CD8-positive, alpha-beta memory T cell (primary cell): ENCODE data around the gene RCSD1. TPM values are rescaled to one million over a fixed set of nuclear protein-coding genes. Genes with fewer than 3 reads are reported as not detected.

ENCODE experiments used
- CTCF ChIA-PET: fragments of 350-600 bp; sonication (Branson Sonifier 250); formaldehyde crosslinking; loops from one replicate; lab custom pipeline; 2021; ENCODE audit warnings: antibody characterized with exemption; lab: Charles Lee
- POLR2A ChIA-PET: fragments of 350-600 bp; sonication (Branson Sonifier 250); formaldehyde crosslinking; loops from one replicate; lab custom pipeline; 2021; ENCODE audit warnings: antibody characterized with exemption; lab: Charles Lee
- DNase-seq, 5 donors: peaks; one replicate each; pipeline versions ENCODE4 v3.0.0 to v3.0.0-alpha.2; 2020 to 2022; ENCODE audit warnings: mixed read lengths in 1 of 5
- H3K27ac ChIP-seq: one replicate; pipeline ENCODE4 v1.7.0; 2013; ENCODE audit warnings: low read depth, mild to moderate bottlenecking, low read length, moderate library complexity
- H3K27me3 ChIP-seq: 2 replicates; pipeline ENCODE4 v1.7.0; 2013; ENCODE audit warnings: low read length, mild to moderate bottlenecking; ENCODE audit not compliant: insufficient read depth, poor library complexity, severe bottlenecking
- H3K36me3 ChIP-seq: 2 replicates; pipeline ENCODE4 v1.7.0; 2013; ENCODE audit warnings: mild to moderate bottlenecking, low read length, moderate library complexity; ENCODE audit not compliant: insufficient read depth
- H3K4me1 ChIP-seq: 2 replicates; pipeline ENCODE4 v1.7.0; 2013; ENCODE audit warnings: mild to moderate bottlenecking, low read length, moderate library complexity; ENCODE audit not compliant: insufficient read depth
- H3K4me3 ChIP-seq: 2 replicates; pipeline ENCODE4 v1.7.0; 2013; ENCODE audit warnings: mild to moderate bottlenecking, low read length
- H3K9me3 ChIP-seq: 2 replicates; pipeline ENCODE4 v1.7.0; 2013; ENCODE audit warnings: mild to moderate bottlenecking, low read length
- H3K27ac Mint-ChIP-seq, 8 donors: one replicate each; pipeline ENCODE4 v1.8.0; 2020 to 2021; ENCODE audit warnings: mixed read lengths in 8 of 8, mild to moderate bottlenecking in 6 of 8, inconsistent platforms in 3 of 8, moderate library complexity in 3 of 8
- H3K27me3 Mint-ChIP-seq, 2 donors: one replicate each; pipeline ENCODE4 v1.8.0; 2020 to 2021; ENCODE audit warnings: mixed read lengths in 2 of 2, mild to moderate bottlenecking in 1 of 2, moderate library complexity in 1 of 2
- H3K36me3 Mint-ChIP-seq, 3 donors: one replicate each; pipeline ENCODE4 v1.8.0; 2020 to 2021; ENCODE audit warnings: mixed read lengths in 3 of 3, inconsistent platforms in 1 of 3, mild to moderate bottlenecking in 1 of 3
- H3K4me1 Mint-ChIP-seq, 3 donors: one replicate each; pipeline ENCODE4 v1.8.0; 2020 to 2021; ENCODE audit warnings: mixed read lengths in 3 of 3, inconsistent platforms in 1 of 3, mild to moderate bottlenecking in 1 of 3
- H3K4me3 Mint-ChIP-seq, 7 donors: one replicate each; pipeline ENCODE4 v1.8.0; 2020 to 2021; ENCODE audit warnings: mixed read lengths in 7 of 7, mild to moderate bottlenecking in 6 of 7, moderate library complexity in 4 of 7, inconsistent platforms in 2 of 7
- H3K9me3 Mint-ChIP-seq, 5 donors: one replicate each; pipeline ENCODE4 v1.8.0; 2020 to 2022; ENCODE audit warnings: mixed read lengths in 5 of 5, mild to moderate bottlenecking in 3 of 5, moderate library complexity in 2 of 5, inconsistent platforms in 1 of 5
- polyA plus RNA-seq: library from polyadenylated mRNA; unstranded; fragments of 300-500 nt; fragmentation: Illumina TruSeq; gene quantifications from one replicate; pipeline ENCODE4 v1.2.3, GENCODE V29; 2021
- total RNA-seq, 2 experiments: library from RNA; stranded (reverse); gene quantifications; one replicate each; pipeline ENCODE4 v1.2.3, GENCODE V29; 2021

Gene RCSD1
- total and polyA plus RNA-seq, 3 experiments from 2014 or later = 45.9 to 171 (median 47.9) TPM

- DNase-seq = no peak
- Histone ChIP-seq H3K4me1 (no peaks in the 10 kb centered on the region), H3K27ac (no peak overlapping the region), H3K27me3 (no peaks in the 10 kb centered on the region), H3K9me3 (no peaks in the 10 kb centered on the region), H3K4me3 (no peak overlapping the region), H3K36me3 (peaks cover 33% of the 10 kb centered on the region)
- no peaks in the 10 kb centered on the region for H3K9me3 Mint-ChIP-seq
- H3K27ac Mint-ChIP-seq = peak overlapping the region in 5 of 8 donors; percentile 2 to 73 (median 8)
- no peaks in the 10 kb centered on the region for H3K27me3 Mint-ChIP-seq
- H3K4me3 Mint-ChIP-seq = no peak overlapping the region
- peaks cover 20 to 37% (median 28%) of the 10 kb centered on the region in 3 donors for H3K4me1 Mint-ChIP-seq
- H3K36me3 Mint-ChIP-seq = peaks cover 11 to 60% (median 16%) of the 10 kb centered on the region in 3 donors
- ChIA-PET CTCF (interaction anchor here (1.0 to 1.7 kb wide), 2 partner anchors 12 to 19 kb away, joined by 3 to 6 read pairs; no protein-coding TSS in a partner anchor), POLR2A (interaction anchor here (1.0 kb wide), 1 partner anchor 10 kb away, joined by 6 read pairs; no protein-coding TSS in a partner anchor)
Measured at GRCh38 chr1:167706363-167706762, 76.3 kb downstream of the RCSD1 start.

GRCh38 chr1:167706931-167707877 is 77.2 kb downstream of the RCSD1 start:
- Mint-ChIP-seq H3K4me3 (no peak overlapping the region), H3K27ac (peak overlapping the region in 4 of 8 donors; percentile 4 to 81 (median 44)), H3K9me3 (no peaks in the 10 kb centered on the region), H3K4me1 (peaks cover 20 to 32% (median 28%) of the 10 kb centered on the region in 3 donors), H3K36me3 (peaks cover 11 to 51% (median 16%) of the 10 kb centered on the region in 3 donors), H3K27me3 (no peaks in the 10 kb centered on the region)
- Histone ChIP-seq H3K4me1 (no peaks in the 10 kb centered on the region), H3K4me3 (no peak overlapping the region), H3K27ac (no peak overlapping the region), H3K9me3 (no peaks in the 10 kb centered on the region), H3K27me3 (no peaks in the 10 kb centered on the region), H3K36me3 (peaks cover 26% of the 10 kb centered on the region)
- ChIA-PET POLR2A (interaction anchor here (1.0 kb wide), 1 partner anchor 9 kb away, joined by 6 read pairs; no protein-coding TSS in a partner anchor), CTCF (interaction anchor here (1.0 to 1.1 kb wide), 2 partner anchors 20 to 107 kb away, joined by 3 read pairs; no protein-coding TSS in a partner anchor)
- no peak for DNase-seq

DNA sequence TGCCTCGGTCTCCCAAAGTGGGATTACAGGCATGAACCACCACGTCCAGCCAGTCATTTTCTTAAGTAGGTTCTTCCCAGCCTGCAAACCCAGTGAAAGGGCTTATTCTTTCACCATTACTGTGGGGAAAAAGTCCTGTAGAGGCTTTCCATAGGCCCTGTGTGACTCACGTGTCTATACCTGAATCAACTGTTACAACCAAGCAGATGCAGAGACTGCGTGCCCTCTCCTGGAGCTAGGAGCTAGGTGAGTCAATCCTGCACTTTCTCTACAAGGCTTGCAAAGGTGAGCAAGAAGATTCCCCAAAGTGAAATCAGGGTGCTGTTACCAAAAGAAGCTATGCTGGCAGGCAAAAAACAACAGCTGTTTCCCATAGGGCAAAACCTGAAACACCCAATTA is 77.9 kb downstream of the RCSD1 start:
- no peaks in the 10 kb centered on the region for H3K9me3 Mint-ChIP-seq
- no peaks in the 10 kb centered on the region for H3K9me3 ChIP-seq
- no peaks in the 10 kb centered on the region for H3K27me3 ChIP-seq
- no peak overlapping the region for H3K4me3 ChIP-seq
- no peak overlapping the region for H3K27ac ChIP-seq
- ChIA-PET CTCF (interaction anchor here (0.6 to 1.1 kb wide), 2 partner anchors 107 to 109 kb away, joined by 3 read pairs; no protein-coding TSS in a partner anchor), POLR2A (no interaction called here)
- no peak for DNase-seq
- peaks cover 9 to 46% (median 14%) of the 10 kb centered on the region in 3 donors for H3K36me3 Mint-ChIP-seq
- H3K4me1 Mint-ChIP-seq = peaks cover 19 to 32% (median 30%) of the 10 kb centered on the region in 3 donors
- H3K4me1 ChIP-seq = no peaks in the 10 kb centered on the region
- H3K4me3 Mint-ChIP-seq = no peak overlapping the region
- H3K27me3 Mint-ChIP-seq = no peaks in the 10 kb centered on the region
- peaks cover 24% of the 10 kb centered on the region for H3K36me3 ChIP-seq
- H3K27ac Mint-ChIP-seq = peak overlapping the region in 7 of 8 donors; percentile 37 to 81 (median 60)

DNA sequence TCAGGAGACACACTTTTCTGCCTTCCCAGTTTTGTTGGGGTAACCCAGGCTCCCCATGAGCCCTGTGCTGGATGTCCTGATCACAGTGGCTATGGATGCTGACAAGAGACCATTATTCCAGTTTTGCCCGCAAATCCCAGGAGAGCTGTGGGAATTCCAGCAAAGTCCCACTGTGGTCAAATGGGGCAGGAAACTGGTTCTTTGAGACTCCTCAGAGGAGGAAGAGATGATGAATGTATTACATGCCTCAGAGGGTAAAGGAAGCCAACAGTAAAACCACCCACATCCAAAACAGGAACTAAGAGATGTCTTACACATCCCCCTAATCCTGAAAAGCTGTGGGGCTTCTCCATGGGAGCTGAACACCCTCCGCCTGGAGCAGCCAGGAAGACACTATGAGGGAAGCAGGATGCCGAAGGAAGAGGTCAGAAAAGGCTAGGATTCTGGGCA is 78.9 kb downstream of the RCSD1 start:
- H3K27me3 ChIP-seq = no peaks in the 10 kb centered on the region
- no peaks in the 10 kb centered on the region for H3K9me3 ChIP-seq
- ChIA-PET POLR2A (no interaction called here), CTCF (no interaction called here)
- Mint-ChIP-seq H3K27ac (peak overlapping the region; percentile 24 to 94 (median 68)), H3K27me3 (no peaks in the 10 kb centered on the region), H3K9me3 (no peaks in the 10 kb centered on the region), H3K4me1 (peaks cover 15 to 31% (median 29%) of the 10 kb centered on the region in 3 donors), H3K36me3 (peaks cover 0 to 38% (median 10%) of the 10 kb centered on the region in 3 donors), H3K4me3 (no peak overlapping the region)
- H3K4me1 ChIP-seq = peaks cover 9% of the 10 kb centered on the region
- no peak overlapping the region for H3K27ac ChIP-seq
- H3K36me3 ChIP-seq = peaks cover 15% of the 10 kb centered on the region
- no peak for DNase-seq
- no peak overlapping the region for H3K4me3 ChIP-seq

DNA sequence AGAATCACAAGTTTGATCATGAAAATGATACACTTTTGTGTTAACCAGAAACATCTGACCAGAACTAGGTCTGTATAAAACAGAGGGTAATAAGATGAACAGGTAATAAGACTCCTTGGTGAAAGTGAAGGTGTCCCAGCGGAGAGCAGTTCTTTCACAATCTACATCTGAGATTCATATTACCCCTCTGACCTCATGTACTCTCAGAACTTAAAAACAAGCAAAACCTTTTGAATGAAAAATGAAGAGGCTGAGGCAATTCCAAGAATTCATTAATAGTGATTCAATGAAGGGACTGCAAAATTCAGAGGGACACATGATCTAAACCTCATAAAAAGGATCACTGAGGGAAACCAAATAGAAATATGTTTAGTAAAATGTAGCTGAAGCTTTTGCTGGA is 80.8 kb downstream of the RCSD1 start:
- POLR2A ChIA-PET = interaction anchor here (1.3 kb wide), 1 partner anchor 18 kb away, joined by 4 read pairs; no protein-coding TSS in a partner anchor
- Histone ChIP-seq H3K9me3 (no peaks in the 10 kb centered on the region), H3K27ac (no peak overlapping the region), H3K36me3 (no peaks in the 10 kb centered on the region), H3K27me3 (no peaks in the 10 kb centered on the region), H3K4me1 (peaks cover 9% of the 10 kb centered on the region), H3K4me3 (no peak overlapping the region)
- no peak for DNase-seq
- Mint-ChIP-seq H3K4me1 (peaks cover 21 to 39% (median 34%) of the 10 kb centered on the region in 3 donors), H3K27ac (peak overlapping the region in 2 of 8 donors; percentile 24 to 90), H3K4me3 (peak overlapping the region in 1 of 7 donors; percentile 30), H3K9me3 (peaks cover 0 to 7% (median 3%) of the 10 kb centered on the region in 5 donors), H3K36me3 (peaks cover 0 to 29% (median 3%) of the 10 kb centered on the region in 3 donors), H3K27me3 (peaks cover 0 to 14% of the 10 kb centered on the region in 2 donors)
- CTCF ChIA-PET = interaction anchor here (1.6 kb wide), 1 partner anchor 110 kb away, joined by 6 read pairs; no protein-coding TSS in a partner anchor

DNA sequence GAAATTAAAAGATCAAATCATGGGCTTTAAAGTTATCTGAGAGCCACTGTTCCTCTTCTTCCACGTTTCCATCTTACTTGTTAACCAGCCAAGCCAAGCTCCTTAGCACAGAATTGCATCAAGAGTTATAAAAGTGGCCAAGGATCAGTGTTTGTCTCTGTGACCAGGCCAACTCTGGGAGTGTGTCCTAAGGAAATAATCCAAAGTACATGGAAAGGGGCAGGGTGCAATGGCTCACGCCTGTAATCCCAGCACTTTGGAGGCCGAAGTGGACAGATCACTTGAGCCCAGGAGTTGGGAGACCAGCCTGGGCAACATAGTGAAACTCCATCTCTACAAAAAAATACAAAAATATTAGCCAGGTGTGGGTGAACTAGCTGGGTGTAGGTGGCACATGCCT is 81.8 kb downstream of the RCSD1 start:
- H3K9me3 ChIP-seq = no peaks in the 10 kb centered on the region
- no peak overlapping the region for H3K27ac ChIP-seq
- no peak overlapping the region for H3K4me3 ChIP-seq
- Mint-ChIP-seq H3K27ac (peak overlapping the region in 3 of 8 donors; percentile 51 to 90 (median 78)), H3K4me3 (peak overlapping the region in 1 of 7 donors; percentile 30), H3K36me3 (peaks cover 0 to 21% (median 0%) of the 10 kb centered on the region in 3 donors), H3K4me1 (peaks cover 23 to 42% (median 33%) of the 10 kb centered on the region in 3 donors), H3K9me3 (peaks cover 0 to 7% (median 3%) of the 10 kb centered on the region in 5 donors), H3K27me3 (peaks cover 0 to 14% of the 10 kb centered on the region in 2 donors)
- H3K4me1 ChIP-seq = peaks cover 9% of the 10 kb centered on the region
- H3K27me3 ChIP-seq = no peaks in the 10 kb centered on the region
- CTCF ChIA-PET = interaction anchor here (0.6 to 1.6 kb wide), 3 partner anchors 24 to 111 kb away, joined by 3 to 6 read pairs (median 3); no protein-coding TSS in a partner anchor
- no peaks in the 10 kb centered on the region for H3K36me3 ChIP-seq
- POLR2A ChIA-PET = interaction anchor here (1.3 kb wide), 1 partner anchor 19 kb away, joined by 4 read pairs; no protein-coding TSS in a partner anchor
- no peak for DNase-seq

DNA sequence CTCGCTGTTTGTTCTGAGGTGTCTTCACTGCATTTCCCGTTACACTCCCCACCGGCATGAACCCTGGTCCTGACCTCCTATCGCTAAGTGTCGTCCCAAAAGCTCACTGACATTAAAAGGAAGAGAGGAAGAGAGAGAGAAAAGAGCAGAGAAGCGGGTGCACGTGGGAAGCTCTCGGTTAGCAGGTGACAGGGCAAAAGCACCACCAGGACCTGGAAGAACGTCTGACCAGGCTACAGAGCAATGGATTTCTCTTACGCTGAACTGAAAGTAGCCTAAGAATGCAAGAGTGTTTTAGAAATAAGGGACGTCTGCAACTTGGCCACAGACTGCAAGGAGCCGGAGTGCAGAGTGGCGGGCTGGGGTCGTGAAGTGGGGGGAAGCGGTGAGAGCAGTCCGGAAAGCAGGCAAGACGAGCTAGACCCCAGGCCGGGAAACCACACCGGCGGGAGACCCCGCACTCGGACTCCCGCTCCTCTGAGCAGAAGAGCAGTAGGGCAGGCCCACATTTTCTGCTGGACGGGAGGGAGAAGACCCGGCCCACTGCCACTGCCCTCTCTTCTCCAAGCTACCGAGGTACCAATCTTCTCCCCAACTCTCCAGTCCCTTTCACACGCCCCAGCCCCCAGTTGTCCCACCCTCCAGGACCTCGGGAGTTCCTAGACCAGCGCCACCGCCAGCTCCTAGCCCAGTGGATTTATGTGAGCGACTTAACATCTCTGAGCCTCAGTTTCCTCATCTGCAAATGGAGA is 83.5 kb downstream of the RCSD1 start:
- peak overlapping the region; percentile 31 to 93 (median 86) for H3K27ac Mint-ChIP-seq
- H3K27ac ChIP-seq = peak overlapping the region; percentile 71
- H3K27me3 Mint-ChIP-seq = peaks cover 0 to 14% of the 10 kb centered on the region in 2 donors
- DNase-seq = peak in 2 of 5 donors; percentile 5 to 27
- H3K4me1 Mint-ChIP-seq = peaks cover 24 to 45% (median 33%) of the 10 kb centered on the region in 3 donors
- CTCF ChIA-PET = interaction anchor here (0.5 to 1.7 kb wide), 6 partner anchors 19 to 113 kb away, joined by 3 to 6 read pairs (median 3); no protein-coding TSS in a partner anchor
- peak overlapping the region; percentile 83 to 96 (median 89) for H3K4me3 Mint-ChIP-seq
- POLR2A ChIA-PET = interaction anchor here (2.3 kb wide), 1 partner anchor 10 kb away, joined by 10 read pairs; no protein-coding TSS in a partner anchor
- peaks cover 0 to 13% (median 0%) of the 10 kb centered on the region in 3 donors for H3K36me3 Mint-ChIP-seq
- no peaks in the 10 kb centered on the region for H3K9me3 ChIP-seq
- H3K27me3 ChIP-seq = no peaks in the 10 kb centered on the region
- H3K4me1 ChIP-seq = peaks cover 11% of the 10 kb centered on the region
- H3K9me3 Mint-ChIP-seq = peaks cover 0 to 7% (median 3%) of the 10 kb centered on the region in 5 donors
- peak overlapping the region; percentile 93 for H3K4me3 ChIP-seq
- no peaks in the 10 kb centered on the region for H3K36me3 ChIP-seq
